Adrenal gland (tissue), 12 donors: Measurements from ENCODE around the gene MAGT1. TPM values are rescaled to one million over a fixed set of nuclear protein-coding genes. Genes with fewer than 3 reads are reported as not detected.

Experiments
- DNase-seq, 7 donors: peaks; one replicate each; pipeline ENCODE4 v3.0.0-alpha.2; 2019 to 2020
- H3K27ac ChIP-seq, 5 donors: fragments of 200-600 bp; sonication (generic) in 4 of 5; 1 replicate in 3 of 5; 2 replicates in 2 of 5; pipeline versions ENCODE4 v1.5.1 to v1.8.0; 2016 to 2020; ENCODE audit warnings: mild to moderate bottlenecking in 1 of 5
- H3K27me3 ChIP-seq: fragments of 200-600 bp; 2 replicates; pipeline ENCODE4 v1.8.0; 2021
- H3K36me3 ChIP-seq, 2 donors: fragments of 200-600 bp; replicated peaks in 1 of 2; 1 replicate in 1 of 2; 2 replicates in 1 of 2; pipeline versions ENCODE4 v1.5.1 to v1.8.0; 2018 to 2022
- H3K4me1 ChIP-seq, 2 donors: fragments of 200-600 bp; replicated peaks in 1 of 2; 1 replicate in 1 of 2; 2 replicates in 1 of 2; pipeline versions ENCODE4 v1.5.1 to v1.8.0; 2018 to 2021
- H3K4me3 ChIP-seq, 4 donors: fragments of 200-600 bp; sonication (generic) in 3 of 4; one replicate each; pipeline ENCODE4 v1.5.1; 2016 to 2018
- H3K9me3 ChIP-seq, 3 donors: fragments of 200-600 bp; sonication (generic) in 1 of 3; replicated peaks in 1 of 3; 1 replicate in 2 of 3; 2 replicates in 1 of 3; pipeline versions ENCODE4 v1.5.1 to v1.8.0; 2016 to 2021
- CTCF ChIP-seq, 6 experiments: fragments of 450-650 bp in 4 of 6; fragments of 200-600 bp in 2 of 6; sonication (generic) in 1 of 6; IDR thresholded peaks; 1 replicate in 5 of 6; 2 replicates in 1 of 6; pipeline versions ENCODE4 v1.5.1 to v1.8.0; 2016 to 2021; ENCODE audit warnings: antibody characterized with exemption in 6 of 6, mild to moderate bottlenecking in 2 of 6, moderate library complexity in 1 of 6
- POLR2A ChIP-seq, 2 donors: fragments of 450-650 bp; IDR thresholded peaks; one replicate each; pipeline ENCODE4 v1.6.1; 2017; ENCODE audit warnings: antibody characterized with exemption in 2 of 2, mild to moderate bottlenecking in 2 of 2, moderate library complexity in 1 of 2
- WGBS, 4 donors: extraction: QIAGEN DNeasy Blood & Tissue Kit in 2 of 4; methylation state at CpG; one replicate each; pipeline versions ENCODE4 v1.1.5 to v1.1.7; 2013 to 2017; 5-methylcytosine and 5-hydroxymethylcytosine counted together
- intact Hi-C, 2 donors: fragments of 100-400 bp; cut with DNase I; formaldehyde crosslinking; loops; one replicate each; pipeline versions ENCODE4 v1.14.1 to v1.15.0; 2022 to 2023
- polyA plus RNA-seq, 3 donors: library from polyadenylated mRNA; stranded (reverse); fragments of 200-250 nt in 2 of 3; fragments of 350-450 nt in 1 of 3; fragmentation: Illumina TruSeq in 1 of 3; extraction: RNeasy Lipid Tissue Mini Kit (QIAGEN cat#74804) in 1 of 3; gene quantifications; one replicate each; pipeline ENCODE4 v1.2.3, GENCODE V29; 2013 to 2014
- total RNA-seq, 9 donors: library from RNA; depleted of rRNA in 4 of 9; stranded (reverse); fragments of >200 nt in 4 of 9; fragments of 120-200 nt in 1 of 9; fragmentation: NEBNext Ultra II Directional in 1 of 9; extraction: Animal tissue kit (Norgen Biotek cat#: 25700) in 1 of 9; gene quantifications; one replicate each; pipeline versions ENCODE4 v1.1.0 to v1.2.4, GENCODE V29; 2013 to 2023
- donor health status: healthy with polysubstance abuse.
- donor health status: Bipolar disorder and iron deficiency.
- donor health status: DM: yes; HTN: yes; CAD: no.
- donor health status: DM: no; HTN: no; CAD: no.
- donor health status: DM: no; HTN: no; CAD: no.
- donor health status: DM: yes; HTN: yes; CAD: no.

MAGT1 gene
- total and polyA plus RNA-seq, 12 donors = 8.5 to 77.0 (median 47.8) TPM

- H3K36me3 ChIP-seq = no peaks in the 10 kb centered on the region
- H3K4me3 ChIP-seq = no peak overlapping the region
- WGBS, 4 donors = 25 to 48% (median 33%) methylated on average over 2 to 3 of the region's 3 CpGs
- DNase-seq = no peak
- H3K27ac ChIP-seq = no peak overlapping the region
- H3K4me1 ChIP-seq = no peaks in the 10 kb centered on the region
- intact Hi-C loops = no loop called here
- TF ChIP-seq POLR2A (IDR thresholded peaks at IDR 0.05) (no peak), CTCF (IDR thresholded peaks at IDR 0.05) (no peak)
- no peaks in the 10 kb centered on the region for H3K27me3 ChIP-seq
- no peaks in the 10 kb centered on the region for H3K9me3 ChIP-seq
These were observed 42.1 kb upstream of the MAGT1 start for GRCh38 chrX:77937291-77937690.

- H3K27ac ChIP-seq = no peak overlapping the region
- intact Hi-C loops = no loop called here
- no peaks in the 10 kb centered on the region for H3K27me3 ChIP-seq
These were observed 41.1 kb upstream of the MAGT1 start for GRCh38 chrX:77936299-77936698.

GRCh38 chrX:77935886-77936285 lies 40.7 kb upstream of the MAGT1 start:
- H3K36me3 ChIP-seq = no peaks in the 10 kb centered on the region
- H3K27ac ChIP-seq = no peak overlapping the region
- 43 to 81% (median 65%) methylated on average over 1 of the region's 1 CpG for WGBS, 4 donors
- TF ChIP-seq POLR2A (IDR thresholded peaks at IDR 0.05) (no peak), CTCF (IDR thresholded peaks at IDR 0.05) (no peak)
- DNase-seq = no peak
- no peaks in the 10 kb centered on the region for H3K27me3 ChIP-seq
- H3K4me1 ChIP-seq = no peaks in the 10 kb centered on the region
- no peaks in the 10 kb centered on the region for H3K9me3 ChIP-seq
- intact Hi-C loops = no loop called here
- H3K4me3 ChIP-seq = no peak overlapping the region

More at GRCh38 chrX:77936299-77936698, 41.1 kb upstream of the MAGT1 start:
- no peaks in the 10 kb centered on the region for H3K9me3 ChIP-seq
- H3K36me3 ChIP-seq = no peaks in the 10 kb centered on the region
- no peaks in the 10 kb centered on the region for H3K4me1 ChIP-seq
- no peak overlapping the region for H3K4me3 ChIP-seq
- TF ChIP-seq CTCF (IDR thresholded peaks at IDR 0.05) = no peak
- no peak for TF ChIP-seq POLR2A (IDR thresholded peaks at IDR 0.05)
- no peak for DNase-seq

- Histone ChIP-seq H3K27ac (no peak overlapping the region), H3K27me3 (no peaks in the 10 kb centered on the region), H3K4me1 (no peaks in the 10 kb centered on the region), H3K36me3 (no peaks in the 10 kb centered on the region), H3K4me3 (no peak overlapping the region), H3K9me3 (no peaks in the 10 kb centered on the region)
- no peak for TF ChIP-seq CTCF (IDR thresholded peaks at IDR 0.05)
- no peak for TF ChIP-seq POLR2A (IDR thresholded peaks at IDR 0.05)
- DNase-seq = no peak
- intact Hi-C loops = no loop called here
- WGBS, 4 donors = 55 to 87% (median 62%) methylated on average over 1 of the region's 1 CpG
These were observed 35.3 kb upstream of the MAGT1 start for GRCh38 chrX:77930581-77930980.
